NCI-H1105 (cell line): ENCODE measurements around the gene ZNF740.

ENCODE experiments used
- DNase-seq: peaks from one replicate; lab custom pipeline; 2025; lab: John Stamatoyannopoulos, UW

The ZNF740 gene

GRCh38 chr12:53227341-53227740 is 46.8 kb downstream of the ZNF740 start:
- no peak for DNase-seq

GRCh38 chr12:53227836-53228235 is 47.3 kb downstream of the ZNF740 start:
- DNase-seq = no peak

GRCh38 chr12:53229454-53229853 is 48.9 kb downstream of the ZNF740 start:
- DNase-seq = no peak

DNA sequence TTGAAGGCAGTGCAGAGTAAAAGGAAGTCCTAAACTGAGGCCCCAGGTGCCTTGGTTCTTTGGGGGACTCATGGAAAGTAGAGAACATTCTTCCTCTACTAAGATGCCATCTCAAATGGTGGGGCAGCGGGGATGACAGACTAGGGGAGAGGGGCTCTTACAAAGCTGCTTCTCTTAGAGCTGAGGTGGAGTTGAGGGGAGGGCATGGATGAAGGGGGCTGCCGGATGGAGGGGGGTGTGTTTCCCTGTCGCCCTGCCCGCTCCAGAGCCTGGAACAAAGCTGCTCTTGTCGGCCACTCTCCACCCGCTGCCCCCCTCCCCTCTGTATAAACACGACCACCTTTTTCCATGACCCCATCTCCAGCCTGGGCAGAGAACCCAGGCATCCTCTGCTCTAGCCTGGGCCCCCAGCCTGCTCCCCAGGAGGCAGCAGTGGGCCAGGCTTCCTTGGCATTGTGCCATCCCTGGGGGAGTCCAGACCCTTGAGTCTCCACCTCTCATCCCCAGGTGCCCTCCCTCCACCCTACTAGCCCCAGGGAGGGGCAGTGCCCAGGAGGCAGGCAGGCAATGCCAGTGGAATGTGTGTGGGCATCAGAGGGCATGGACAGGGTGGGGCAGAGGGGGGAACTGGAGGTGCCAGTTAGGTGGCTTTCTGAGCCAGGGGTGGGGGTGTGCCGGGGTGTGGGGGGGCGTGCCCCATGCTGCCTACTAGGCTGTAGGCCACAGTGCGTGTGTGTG is 49.8 kb downstream of the ZNF740 start:
- DNase-seq = no peak

- DNase-seq = no peak
These were observed 51.1 kb downstream of the ZNF740 start for GRCh38 chr12:53231671-53231920.

DNA sequence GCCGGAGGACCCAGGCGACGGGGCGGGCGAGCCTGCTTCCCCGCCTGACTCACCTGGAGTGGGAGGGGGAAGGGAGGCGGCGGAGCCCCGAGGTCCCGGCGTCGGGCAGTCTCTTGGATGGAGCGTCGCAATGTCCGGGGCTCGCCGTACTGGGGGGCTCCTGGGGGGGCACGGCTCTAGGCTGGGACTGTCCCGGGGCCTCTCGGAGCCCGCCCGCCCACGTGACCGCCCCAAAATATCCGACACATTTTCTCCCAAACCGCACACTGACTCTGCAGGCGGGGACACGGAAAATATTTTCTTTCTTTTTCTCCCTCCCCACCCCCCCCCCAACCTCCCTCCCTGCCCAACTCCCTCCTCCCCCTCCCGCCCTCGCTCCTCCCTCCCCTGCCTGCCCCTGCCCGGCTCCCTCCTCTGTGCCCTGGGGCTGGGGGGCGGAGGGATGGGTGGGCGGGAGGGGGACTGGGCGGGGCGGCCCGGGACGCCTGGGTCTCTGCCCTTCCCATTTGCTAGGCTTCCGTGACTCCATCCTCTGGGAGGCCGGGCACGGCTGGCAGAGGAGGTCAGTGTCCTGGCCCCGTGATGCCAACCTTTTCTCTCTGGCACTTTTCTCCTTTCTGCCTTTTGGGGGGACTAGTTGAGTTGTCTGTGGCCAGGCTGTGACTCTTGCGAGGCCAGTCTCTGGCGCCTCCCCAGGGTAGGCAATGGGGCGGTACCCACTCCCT is 51.6 kb downstream of the ZNF740 start, which contains the start of gene RARG:
Gene RARG, minus strand, starts transcription at position 289 of the 725 bp plus-strand sequence. CDS start 4,664 bp downstream, outside the sequence.
- DNase-seq = no peak

- no peak for DNase-seq
These were observed 52.3 kb downstream of the ZNF740 start for GRCh38 chr12:53232646-53233461.

DNA sequence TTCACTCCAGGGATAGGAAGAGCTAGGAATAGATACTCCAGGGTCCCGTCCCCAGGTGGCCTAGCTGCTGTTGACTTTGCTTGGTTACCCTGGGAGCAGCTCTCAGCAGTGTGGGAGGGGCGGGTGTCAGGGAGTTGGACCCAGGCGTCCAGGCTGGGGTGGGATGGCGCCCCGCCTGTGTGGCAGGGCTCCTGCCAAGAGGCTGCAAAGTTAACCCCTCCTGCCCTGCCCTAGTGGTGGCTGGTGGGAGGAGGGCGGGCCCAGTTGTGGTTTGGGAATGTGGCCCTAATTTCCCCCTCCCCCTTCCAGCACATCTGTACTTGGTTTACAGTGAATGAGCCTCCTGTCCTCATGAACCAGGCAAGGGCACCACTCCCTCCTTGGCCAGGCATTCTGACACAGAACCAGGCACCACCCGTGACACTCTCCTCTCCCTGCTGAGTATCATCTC is 53.2 kb downstream of the ZNF740 start:
- DNase-seq = no peak

- DNase-seq = no peak
These were observed 53.9 kb downstream of the ZNF740 start for GRCh38 chr12:53234271-53234914.

GRCh38 chr12:53235164-53235563 is 54.6 kb downstream of the ZNF740 start:
- DNase-seq = no peak

DNA sequence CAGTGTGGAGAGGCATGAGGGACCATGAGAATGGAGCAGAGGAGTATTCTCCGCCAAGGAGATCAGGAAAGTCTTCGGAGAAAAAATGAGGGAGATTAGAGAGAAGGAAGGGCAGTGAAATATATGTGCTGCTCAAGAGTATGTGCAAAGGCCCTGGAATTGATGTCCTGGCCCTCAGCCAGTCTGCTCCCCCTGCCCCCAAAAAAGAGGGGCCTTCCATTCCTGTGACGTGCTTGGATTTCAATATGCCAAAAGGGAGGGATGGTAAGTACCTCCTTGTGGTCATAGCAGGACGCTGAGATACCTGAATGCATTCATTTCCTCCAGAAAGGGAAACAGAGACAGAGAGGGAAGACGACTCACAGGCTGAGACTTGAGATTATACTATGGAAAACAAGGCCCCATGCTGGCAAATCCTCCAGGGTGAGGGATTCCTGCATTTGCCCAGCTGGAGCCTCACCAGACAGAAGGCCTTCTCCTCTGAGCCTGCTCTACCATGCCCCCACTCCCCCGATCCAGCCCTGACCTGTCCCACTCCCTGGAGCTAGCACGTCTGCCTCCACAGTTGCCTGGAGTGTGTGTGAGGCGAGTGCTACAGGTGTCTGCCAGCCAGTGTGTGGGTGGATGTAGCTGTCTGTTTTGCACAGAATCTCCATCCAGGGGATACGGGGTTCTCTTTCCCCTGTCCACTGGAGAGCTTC is 55.4 kb downstream of the ZNF740 start:
- DNase-seq = no peak

GRCh38 chr12:53236443-53237111 is 56.1 kb downstream of the ZNF740 start:
- no peak for DNase-seq

- no peak for DNase-seq
These were observed 59.2 kb downstream of the ZNF740 start for GRCh38 chr12:53239643-53240258.

DNA sequence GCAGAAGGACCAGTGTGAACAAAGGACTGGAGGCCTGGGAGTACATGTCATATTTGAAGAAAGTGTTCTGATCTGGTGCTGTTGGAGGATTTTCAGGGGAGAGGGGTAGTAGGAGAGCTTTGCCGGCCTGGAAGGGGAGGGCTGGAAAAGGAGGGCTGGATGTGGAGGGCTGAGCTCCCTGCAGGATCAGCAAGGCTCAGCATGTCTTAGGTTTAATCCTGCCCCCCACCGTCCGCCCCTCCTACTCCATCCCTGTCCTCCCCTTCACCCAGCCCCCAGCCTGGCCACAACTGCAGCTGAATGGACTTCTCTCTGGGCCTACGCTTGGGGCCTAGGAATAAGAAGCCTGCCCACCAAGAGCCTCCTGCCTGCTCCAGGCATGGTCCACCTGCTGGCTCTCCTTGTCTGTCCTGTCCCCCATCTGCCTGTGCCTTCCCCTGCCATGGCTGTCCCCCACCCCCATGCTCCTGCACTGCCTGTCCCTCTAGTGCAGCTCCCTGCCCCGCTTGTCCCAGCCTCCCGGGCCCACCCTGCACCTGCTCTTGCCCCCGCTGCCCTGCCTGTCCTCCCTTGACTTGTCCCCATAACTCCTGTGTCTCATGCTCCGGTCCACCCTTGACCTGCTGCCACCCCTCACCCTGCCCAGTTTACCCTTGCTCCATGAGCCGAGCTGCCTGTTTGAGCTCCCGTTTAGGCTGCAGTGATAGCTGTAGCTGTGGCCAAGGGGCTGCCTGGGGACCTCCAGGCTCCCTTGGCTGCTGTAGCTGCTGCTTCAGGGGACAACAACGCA is 61.3 kb downstream of the ZNF740 start:
- no peak for DNase-seq

GRCh38 chr12:53244337-53244736 is 63.8 kb downstream of the ZNF740 start:
- DNase-seq = no peak
